Mesenchymal stem cell (in vitro differentiated cells and primary cell): ENCODE results near the gene WDFY2.

Experiments
- DNase-seq: peaks from one replicate; pipeline ENCODE4 v3.0.0-alpha.2; 2013
- H2AFZ ChIP-seq: one replicate; pipeline ENCODE4 v1.6.1; 2013; ENCODE audit warnings: low read depth, mild to moderate bottlenecking, control low read depth, inconsistent platforms, low read length, moderate library complexity
- H2AK5ac ChIP-seq: 2 replicates; pipeline ENCODE4 v1.6.1; 2013; ENCODE audit warnings: low read length, moderate library complexity, mild to moderate bottlenecking, inconsistent platforms; ENCODE audit not compliant: severe bottlenecking
- H2BK120ac ChIP-seq: one replicate; pipeline ENCODE4 v1.6.1; 2013; ENCODE audit warnings: low read depth, mild to moderate bottlenecking, inconsistent platforms, low read length, moderate library complexity
- H2BK12ac ChIP-seq, 2 experiments: one replicate each; pipeline ENCODE4 v1.6.1; 2013; ENCODE audit warnings: inconsistent platforms in 2 of 2, low read length in 2 of 2, mild to moderate bottlenecking in 2 of 2, moderate library complexity in 2 of 2, control low read depth in 1 of 2
- H2BK15ac ChIP-seq: one replicate; pipeline ENCODE4 v1.6.1; 2013; ENCODE audit warnings: mild to moderate bottlenecking, low read depth, inconsistent platforms; ENCODE audit not compliant: poor library complexity, severe bottlenecking
- H2BK5ac ChIP-seq: 2 replicates; pipeline ENCODE4 v1.6.1; 2013; ENCODE audit warnings: low read depth, mild to moderate bottlenecking, low read length, control low read depth, inconsistent platforms; ENCODE audit not compliant: poor library complexity, severe bottlenecking
- H3K14ac ChIP-seq, 2 experiments: one replicate each; pipeline ENCODE4 v1.6.1; 2013; ENCODE audit warnings: inconsistent platforms in 2 of 2, low read length in 2 of 2, control low read depth in 1 of 2, mild to moderate bottlenecking in 1 of 2, moderate library complexity in 1 of 2
- H3K18ac ChIP-seq, 2 experiments: one replicate each; pipeline ENCODE4 v1.6.1; 2013; ENCODE audit warnings: inconsistent platforms in 2 of 2, low read length in 2 of 2, control low read depth in 1 of 2, low read depth in 1 of 2, mild to moderate bottlenecking in 1 of 2
- H3K23ac ChIP-seq, 2 experiments: one replicate each; pipeline ENCODE4 v1.6.1; 2013; ENCODE audit warnings: inconsistent platforms in 2 of 2, low read length in 2 of 2, mild to moderate bottlenecking in 2 of 2, moderate library complexity in 2 of 2, control low read depth in 1 of 2
- H3K27ac ChIP-seq: 2 replicates; pipeline ENCODE4 v1.5.1; 2013; ENCODE audit warnings: mild to moderate bottlenecking, moderate library complexity, low read length, control low read depth, inconsistent platforms; ENCODE audit not compliant: poor library complexity, severe bottlenecking
- H3K27me3 ChIP-seq, 2 experiments: 2 replicates each; pipeline versions ENCODE4 v1.6.1 to v1.7.0; 2013; ENCODE audit warnings: low read length in 2 of 2, mild to moderate bottlenecking in 2 of 2, moderate library complexity in 2 of 2, control low read depth in 1 of 2, inconsistent platforms in 1 of 2; ENCODE audit not compliant: control insufficient read depth in 1 of 2, insufficient read depth in 1 of 2
- H3K36me3 ChIP-seq, 2 experiments: 2 replicates each; pipeline versions ENCODE4 v1.6.1 to v1.7.0; 2013; ENCODE audit warnings: low read length in 2 of 2, control low read depth in 1 of 2, inconsistent platforms in 1 of 2, low read depth in 1 of 2, mild to moderate bottlenecking in 1 of 2; ENCODE audit not compliant: insufficient read depth in 2 of 2, control insufficient read depth in 1 of 2
- H3K4ac ChIP-seq, 2 experiments: one replicate each; pipeline ENCODE4 v1.6.1; 2013; ENCODE audit warnings: inconsistent platforms in 2 of 2, low read length in 2 of 2, mild to moderate bottlenecking in 2 of 2, moderate library complexity in 2 of 2, control low read depth in 1 of 2, low read depth in 1 of 2
- H3K4me1 ChIP-seq: 2 replicates; pipeline ENCODE4 v1.6.1; 2013; ENCODE audit warnings: low read depth, low read length, control low read depth; ENCODE audit not compliant: control insufficient read depth, insufficient read depth
- H3K4me2 ChIP-seq: 2 replicates; pipeline ENCODE4 v1.6.1; 2013; ENCODE audit warnings: low read length, mild to moderate bottlenecking, inconsistent platforms; ENCODE audit not compliant: poor library complexity, severe bottlenecking
- H3K4me3 ChIP-seq, 2 experiments: 2 replicates each; pipeline versions ENCODE4 v1.5.1 to v1.7.0; 2013; ENCODE audit warnings: low read length in 2 of 2, mild to moderate bottlenecking in 2 of 2, control low read depth in 1 of 2, low read depth in 1 of 2; ENCODE audit not compliant: insufficient read depth in 1 of 2
- H3K79me1 ChIP-seq: replicated peaks from 2 replicates; pipeline ENCODE4 v1.6.1; 2013; ENCODE audit warnings: mild to moderate bottlenecking, control low read depth, low read length, inconsistent platforms; ENCODE audit not compliant: poor library complexity, severe bottlenecking
- H3K9ac ChIP-seq: 2 replicates; pipeline ENCODE4 v1.7.0; 2013; ENCODE audit warnings: mild to moderate bottlenecking, low read length, moderate library complexity
- H3K9me3 ChIP-seq: 2 replicates; pipeline ENCODE4 v1.7.0; 2013; ENCODE audit warnings: mild to moderate bottlenecking, low read length; ENCODE audit not compliant: control insufficient read depth
- H4K8ac ChIP-seq: one replicate; pipeline ENCODE4 v1.6.1; 2013; ENCODE audit warnings: inconsistent platforms, mild to moderate bottlenecking, low read length, moderate library complexity
- H4K91ac ChIP-seq: one replicate; pipeline ENCODE4 v1.6.1; 2013; ENCODE audit warnings: mild to moderate bottlenecking, low read length, inconsistent platforms
- WGBS: methylation state at CpG from one replicate; pipeline ENCODE4 v1.1.7; 2013; ENCODE audit warnings: mixed read lengths; 5-methylcytosine and 5-hydroxymethylcytosine counted together

The WDFY2 gene

GRCh38 chr13:51727634-51728274 is 143.5 kb downstream of the WDFY2 start:
- H3K9ac ChIP-seq = peak overlapping the region; percentile 77
- peaks cover 15% of the 10 kb centered on the region for H3K4me1 ChIP-seq
- H4K8ac ChIP-seq = no peak overlapping the region
- H2AK5ac ChIP-seq = no peak overlapping the region
- H2BK120ac ChIP-seq = no peak overlapping the region
- H4K91ac ChIP-seq = no peak overlapping the region
- H2AFZ ChIP-seq = no peak overlapping the region
- H3K79me1 ChIP-seq = peaks cover 16% of the 10 kb centered on the region
- no peaks in the 10 kb centered on the region for H3K9me3 ChIP-seq
- no peak overlapping the region for H2BK5ac ChIP-seq
- no peaks in the 10 kb centered on the region for H3K27me3 ChIP-seq
- over 99% methylated on average over 7 of the region's 8 CpGs for WGBS
- peak overlapping the region in 1 of 2 experiments; percentile 66 for H2BK12ac ChIP-seq
- H3K36me3 ChIP-seq = peaks cover 3 to 13% of the 10 kb centered on the region in 2 experiments
- peak overlapping the region; percentile 49 for H2BK15ac ChIP-seq
- no peak overlapping the region for H3K14ac ChIP-seq
- no peak overlapping the region for H3K4me3 ChIP-seq
- H3K4me2 ChIP-seq = no peak overlapping the region
- no peak overlapping the region for H3K18ac ChIP-seq
- no peak overlapping the region for H3K23ac ChIP-seq
- no peak for DNase-seq
- H3K4ac ChIP-seq = no peak overlapping the region
- H3K27ac ChIP-seq = no peak overlapping the region

DNA sequence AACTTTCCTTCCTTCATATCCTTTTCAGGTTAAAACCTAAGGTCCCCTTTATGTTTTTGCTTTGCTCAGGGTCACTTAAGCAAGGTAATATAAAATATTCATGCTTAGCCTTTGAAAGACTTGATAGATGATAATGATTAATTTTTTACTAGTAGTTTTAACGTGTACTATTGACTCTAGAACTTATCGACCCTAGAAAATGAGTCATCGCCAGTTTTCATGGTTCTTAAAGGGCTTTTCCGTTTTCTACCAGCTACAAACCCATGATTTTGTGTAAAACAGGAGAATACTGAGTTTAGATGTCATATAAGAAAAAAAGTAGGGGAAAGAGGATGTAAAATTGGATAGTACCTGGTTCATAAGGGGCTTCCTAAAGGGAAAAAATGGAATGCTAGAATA is 144.0 kb downstream of the WDFY2 start:
- H3K9ac ChIP-seq = no peak overlapping the region
- no peak overlapping the region for H3K23ac ChIP-seq
- no peak overlapping the region for H3K18ac ChIP-seq
- no peak overlapping the region for H2AK5ac ChIP-seq
- H3K27me3 ChIP-seq = no peaks in the 10 kb centered on the region
- no peak overlapping the region for H4K91ac ChIP-seq
- H3K4me3 ChIP-seq = no peak overlapping the region
- no peak overlapping the region for H2BK12ac ChIP-seq
- no peak overlapping the region for H4K8ac ChIP-seq
- no peak overlapping the region for H3K4me2 ChIP-seq
- no peak overlapping the region for H2AFZ ChIP-seq
- no peak overlapping the region for H3K14ac ChIP-seq
- no peak for DNase-seq
- H2BK15ac ChIP-seq = no peak overlapping the region
- H3K4me1 ChIP-seq = peaks cover 15% of the 10 kb centered on the region
- no peak overlapping the region for H3K27ac ChIP-seq
- peaks cover 18% of the 10 kb centered on the region for H3K79me1 ChIP-seq
- no peak overlapping the region for H2BK5ac ChIP-seq
- no peak overlapping the region for H2BK120ac ChIP-seq
- H3K9me3 ChIP-seq = no peaks in the 10 kb centered on the region
- WGBS = 85% methylated on average over 4 of the region's 4 CpGs
- peaks cover 3 to 13% of the 10 kb centered on the region in 2 experiments for H3K36me3 ChIP-seq
- no peak overlapping the region for H3K4ac ChIP-seq

DNA sequence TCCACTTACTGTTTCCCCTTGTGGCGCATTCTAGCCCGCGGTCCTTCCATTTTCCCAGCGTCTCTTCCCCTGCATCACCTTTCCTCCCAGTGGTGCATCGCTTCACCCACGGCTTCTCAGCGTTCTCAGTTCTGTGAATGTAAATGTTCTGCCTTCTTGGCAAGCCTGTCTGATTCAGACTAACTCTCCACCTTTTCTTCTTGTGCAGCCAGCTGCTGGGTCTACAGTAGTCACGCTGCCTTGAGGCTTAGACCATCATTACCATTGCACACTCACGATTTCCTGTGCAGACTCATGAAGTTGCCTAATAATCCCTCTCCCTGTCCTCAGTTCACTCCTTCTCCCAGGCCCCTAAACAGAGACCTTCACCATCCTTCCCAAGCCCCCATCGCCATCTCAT is 144.7 kb downstream of the WDFY2 start:
- Histone ChIP-seq H2BK120ac (peak overlapping the region; percentile 12), H3K4me2 (no peak overlapping the region), H3K27me3 (no peaks in the 10 kb centered on the region), H3K9ac (peak overlapping the region; percentile 86), H4K8ac (no peak overlapping the region), H2BK15ac (no peak overlapping the region), H3K36me3 (peaks cover 3 to 13% of the 10 kb centered on the region in 2 experiments), H3K18ac (peak overlapping the region; percentile 14 to 42), H4K91ac (no peak overlapping the region), H3K23ac (no peak overlapping the region), H3K4me3 (no peak overlapping the region), H3K14ac (no peak overlapping the region), H2AFZ (no peak overlapping the region), H2AK5ac (no peak overlapping the region), H2BK5ac (no peak overlapping the region), H3K9me3 (no peaks in the 10 kb centered on the region), H3K4me1 (peaks cover 17% of the 10 kb centered on the region), H3K27ac (peak overlapping the region; percentile 2), H2BK12ac (peak overlapping the region in 1 of 2 experiments; percentile 29), H3K4ac (peak overlapping the region in 1 of 2 experiments; percentile 3), H3K79me1 (peaks cover 22% of the 10 kb centered on the region)
- WGBS = 76% methylated on average over 10 of the region's 10 CpGs
- peak; percentile 92 for DNase-seq

DNA sequence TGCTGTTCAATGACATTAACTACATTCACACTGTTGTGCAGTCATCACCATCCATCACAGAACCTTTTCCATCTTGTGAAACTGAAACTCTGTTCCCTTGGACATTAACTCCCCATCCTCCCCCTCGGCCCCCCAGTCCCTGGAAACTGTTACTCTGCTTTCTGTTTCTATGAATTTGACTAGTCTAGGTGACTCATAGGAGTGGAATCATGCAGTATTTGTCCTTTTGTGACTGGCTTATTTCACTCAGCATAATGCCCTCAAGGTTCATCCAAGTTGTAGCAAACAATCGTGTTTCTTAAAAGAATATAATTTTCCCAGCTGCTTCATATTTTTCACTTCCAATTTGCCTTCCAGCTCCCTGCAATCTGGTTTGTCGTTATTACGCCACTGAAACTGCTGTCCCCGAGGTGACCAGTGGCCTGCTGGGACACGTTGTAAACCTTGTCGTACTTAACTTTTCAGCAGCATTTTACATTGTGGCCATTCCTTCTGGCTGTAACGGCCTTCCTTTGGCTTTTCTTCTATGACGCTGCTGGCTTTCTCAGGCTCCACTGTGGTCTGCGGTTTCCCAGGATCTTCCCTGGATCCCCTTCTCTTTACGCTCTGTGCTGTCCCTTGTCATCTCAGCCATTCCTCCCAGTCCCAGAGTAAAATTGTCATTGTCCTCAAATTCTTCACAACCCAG is 145.7 kb downstream of the WDFY2 start:
- peak overlapping the region; percentile 92 for H4K91ac ChIP-seq
- peak overlapping the region; percentile 10 for H3K4me2 ChIP-seq
- H3K27ac ChIP-seq = peak overlapping the region; percentile 85
- H2BK15ac ChIP-seq = no peak overlapping the region
- H3K14ac ChIP-seq = no peak overlapping the region
- peak overlapping the region; percentile 91 to 99 for H2BK12ac ChIP-seq
- H3K9me3 ChIP-seq = no peaks in the 10 kb centered on the region
- peak overlapping the region in 1 of 2 experiments; percentile 84 for H3K23ac ChIP-seq
- no peaks in the 10 kb centered on the region for H3K27me3 ChIP-seq
- DNase-seq = peak; percentile 97
- peak overlapping the region; percentile 93 for H2AK5ac ChIP-seq
- H2BK5ac ChIP-seq = peak overlapping the region; percentile 3
- WGBS = 34% methylated on average over 10 of the region's 11 CpGs
- H3K18ac ChIP-seq = peak overlapping the region; percentile 86 to 96
- peaks cover 22% of the 10 kb centered on the region for H3K79me1 ChIP-seq
- peaks cover 3 to 16% of the 10 kb centered on the region in 2 experiments for H3K36me3 ChIP-seq
- peaks cover 20% of the 10 kb centered on the region for H3K4me1 ChIP-seq
- H3K9ac ChIP-seq = peak overlapping the region; percentile 86
- no peak overlapping the region for H2AFZ ChIP-seq
- H3K4ac ChIP-seq = peak overlapping the region; percentile 65 to 84
- H2BK120ac ChIP-seq = peak overlapping the region; percentile 80
- H3K4me3 ChIP-seq = peak overlapping the region in 1 of 2 experiments; percentile 63
- H4K8ac ChIP-seq = peak overlapping the region; percentile 91
